PC-3 (cell line): ENCODE measurements around the gene GAL. TPM values are rescaled to one million over a fixed set of nuclear protein-coding genes. Genes with fewer than 3 reads are reported as not detected.

Source experiments
- ATAC-seq: fragments of 200-7000 bp; cut with Tn5 transposase; 2 replicates; pipeline ENCODE4 v1.9.1; 2020; ENCODE audit warnings: mild to moderate bottlenecking, moderate library complexity
- BruUV-seq: library from RNA; stranded (reverse); fragments of 400-500 nt; replicated peaks from 2 replicates; lab custom pipeline; 2021; lab: Mats Ljungman, UMichigan
- CTCF ChIA-PET: fragments of 300-600 bp; sonication (Branson Sonifier 250); formaldehyde crosslinking; loops from one replicate; lab custom pipeline; 2022; ENCODE audit warnings: antibody characterized with exemption; lab: Charles Lee
- POLR2A ChIA-PET: fragments of 300-600 bp; sonication (Branson Sonifier 250); formaldehyde crosslinking; loops from one replicate; lab custom pipeline; 2022; ENCODE audit warnings: antibody characterized with exemption; ENCODE audit not compliant: unreplicated experiment; lab: Charles Lee
- DNase-seq: peaks from one replicate; pipeline ENCODE4 v3.0.0-alpha.2; 2015
- H2AFZ ChIP-seq: fragments of 300-600 bp; sonication (generic); 2 replicates; pipeline ENCODE4 v1.6.0; 2016; ENCODE audit warnings: antibody characterized with exemption, low read length
- H3F3A ChIP-seq: fragments of 300-600 bp; sonication (generic); one replicate; pipeline ENCODE4 v1.6.0; 2017; ENCODE audit warnings: antibody characterized with exemption, low read length, control low read depth, mild to moderate bottlenecking; ENCODE audit not compliant: unreplicated experiment
- H3K27ac ChIP-seq: fragments of 300-600 bp; sonication (generic); 2 replicates; pipeline ENCODE4 v1.5.1; 2016; ENCODE audit warnings: mild to moderate bottlenecking, low read length
- H3K27me3 ChIP-seq: fragments of 300-600 bp; sonication (generic); 2 replicates; pipeline ENCODE4 v1.6.1; 2016; ENCODE audit warnings: low read length, mixed read lengths
- H3K36me3 ChIP-seq: fragments of 300-600 bp; sonication (generic); 2 replicates; pipeline ENCODE4 v1.6.1; 2016; ENCODE audit warnings: low read depth, mixed run types, low read length, mixed read lengths
- H3K4me1 ChIP-seq: fragments of 300-600 bp; sonication (generic); 2 replicates; pipeline ENCODE4 v1.5.1; 2016; ENCODE audit warnings: low read length; ENCODE audit not compliant: insufficient read depth
- H3K4me2 ChIP-seq: fragments of 300-600 bp; sonication (generic); 2 replicates; pipeline ENCODE4 v1.6.0; 2016; ENCODE audit warnings: low read length
- H3K4me3 ChIP-seq: fragments of 300-600 bp; sonication (generic); 2 replicates; pipeline ENCODE4 v1.5.1; 2016; ENCODE audit warnings: mild to moderate bottlenecking, low read length, mixed read lengths
- H3K79me2 ChIP-seq: fragments of 300-600 bp; sonication (generic); 2 replicates; pipeline ENCODE4 v1.6.1; 2017; ENCODE audit warnings: low read length, mixed read lengths
- H3K9ac ChIP-seq: fragments of 300-600 bp; sonication (generic); 2 replicates; pipeline ENCODE4 v1.6.0; 2016; ENCODE audit warnings: mild to moderate bottlenecking, low read length
- H3K9me2 ChIP-seq: fragments of 300-600 bp; sonication (generic); replicated peaks from 2 replicates; pipeline ENCODE4 v1.6.1; 2016; ENCODE audit warnings: mixed run types, low read length, mixed read lengths
- H3K9me3 ChIP-seq: fragments of 300-600 bp; sonication (generic); 2 replicates; pipeline ENCODE4 v1.6.1; 2016; ENCODE audit warnings: low read length, mixed read lengths
- H4K20me1 ChIP-seq: fragments of 300-600 bp; sonication (generic); 2 replicates; pipeline ENCODE4 v1.6.1; 2016; ENCODE audit warnings: low read length, mixed read lengths
- CTCF ChIP-seq: fragments of 300-600 bp; sonication (generic); conservative IDR thresholded peaks from 2 replicates; pipeline ENCODE4 v1.5.1; 2017; ENCODE audit warnings: antibody characterized with exemption, low read depth, mild to moderate bottlenecking, low read length
- EZH2 ChIP-seq: fragments of 300-600 bp; sonication (generic); IDR thresholded peaks from one replicate; pipeline ENCODE4 v1.6.1; 2017; ENCODE audit warnings: antibody characterized with exemption, mild to moderate bottlenecking, low read length; ENCODE audit not compliant: unreplicated experiment
- EZH2phosphoT487 ChIP-seq: fragments of 300-600 bp; sonication (generic); IDR thresholded peaks from 2 replicates; pipeline ENCODE4 v1.6.1; 2018; ENCODE audit warnings: mild to moderate bottlenecking, antibody characterized with exemption, low read length, borderline replicate concordance
- intact Hi-C: fragments of 100-400 bp; cut with micrococcal nuclease; formaldehyde crosslinking; loops from 2 replicates; pipeline ENCODE4 v1.9.0; 2023
- total RNA-seq: library from RNA; depleted of rRNA; stranded (reverse); fragments of >200 nt; gene quantifications from 2 replicates; pipeline ENCODE4 v1.2.3, GENCODE V29; 2014

Gene GAL
- total RNA-seq, 1 experiment from 2014 or later: 32.2 TPM

- Histone ChIP-seq H3K9me3 (no peaks in the 10 kb centered on the region), H3K79me2 (no peaks in the 10 kb centered on the region), H4K20me1 (no peaks in the 10 kb centered on the region), H3K27me3 (no peaks in the 10 kb centered on the region; the same call in 1 of the 2 replicates), H2AFZ (no peak overlapping the region), H3K27ac (no peak overlapping the region), H3K9me2 (no peaks in the 10 kb centered on the region), H3K9ac (no peak overlapping the region), H3K4me1 (no peaks in the 10 kb centered on the region), H3K4me3 (no peak overlapping the region), H3F3A (no peaks in the 10 kb centered on the region), H3K36me3 (no peaks in the 10 kb centered on the region), H3K4me2 (no peak overlapping the region)
- ATAC-seq: no peak
- no peak for TF ChIP-seq CTCF
- no peak for DNase-seq
- POLR2A ChIA-PET: no interaction called here
- CTCF ChIA-PET: no interaction called here
- intact Hi-C loops: no loop called here
- BruUV-seq: no TSS peak
These were observed 29.9 kb downstream of the GAL start for GRCh38 chr11:68714060-68714856.

- POLR2A ChIA-PET: no interaction called here
- H3K4me3 ChIP-seq: no peak overlapping the region
- H3K4me2 ChIP-seq: no peak overlapping the region
- no peak for DNase-seq
- no peak overlapping the region for H3K9ac ChIP-seq
- no peaks in the 10 kb centered on the region for H3K36me3 ChIP-seq
- CTCF ChIA-PET: no interaction called here
- no peak overlapping the region for H3K27ac ChIP-seq
- no peaks in the 10 kb centered on the region; the same call in 1 of the 2 replicates for H3K27me3 ChIP-seq
- no peak for TF ChIP-seq EZH2
- TF ChIP-seq EZH2phosphoT487: no peak
- no peak for TF ChIP-seq CTCF
- no TSS peak for BruUV-seq
- no peaks in the 10 kb centered on the region for H4K20me1 ChIP-seq
- H3F3A ChIP-seq: no peaks in the 10 kb centered on the region
- H2AFZ ChIP-seq: no peak overlapping the region
- no peaks in the 10 kb centered on the region for H3K4me1 ChIP-seq
- no peaks in the 10 kb centered on the region for H3K9me2 ChIP-seq
- no peak for ATAC-seq
- H3K79me2 ChIP-seq: no peaks in the 10 kb centered on the region
- intact Hi-C loops: no loop called here
- no peaks in the 10 kb centered on the region for H3K9me3 ChIP-seq
These were observed 31.2 kb downstream of the GAL start for GRCh38 chr11:68715456-68716122.

GRCh38 chr11:68721075-68721474 is 36.7 kb downstream of the GAL start:
- Histone ChIP-seq H2AFZ (no peak overlapping the region), H3K9ac (no peak overlapping the region), H3K4me3 (no peak overlapping the region), H3K36me3 (no peaks in the 10 kb centered on the region), H3K27me3 (no peaks in the 10 kb centered on the region; the same call in 1 of the 2 replicates), H3K9me2 (no peaks in the 10 kb centered on the region), H3K4me1 (no peaks in the 10 kb centered on the region), H3F3A (no peaks in the 10 kb centered on the region), H3K9me3 (no peaks in the 10 kb centered on the region), H3K27ac (no peak overlapping the region), H3K4me2 (no peak overlapping the region), H3K79me2 (no peaks in the 10 kb centered on the region), H4K20me1 (no peaks in the 10 kb centered on the region)
- DNase-seq (no peak), ATAC-seq (no peak)
- no peak for TF ChIP-seq EZH2
- no peak for TF ChIP-seq EZH2phosphoT487
- no peak for TF ChIP-seq CTCF
- ChIA-PET CTCF (no interaction called here), POLR2A (no interaction called here)
- intact Hi-C loops: no loop called here
- no TSS peak for BruUV-seq
